Lower leg skin (tissue), 3 donors: ENCODE measurements around the gene FBXO46.

ENCODE experiments used
- POLR2A ChIP-seq, 2 donors: fragments of 450-650 bp; IDR thresholded peaks; one replicate each; pipeline ENCODE4 v1.6.1; 2016 to 2017; ENCODE audit warnings: antibody characterized with exemption in 2 of 2, mild to moderate bottlenecking in 1 of 2, moderate library complexity in 1 of 2
- TF ChIP-seq, protein P1 (sequence below), 3 donors: fragments of 450-650 bp; IDR thresholded peaks; one replicate each; pipeline ENCODE4 v1.5.1; 2016; ENCODE audit warnings: antibody characterized with exemption in 3 of 3, mild to moderate bottlenecking in 3 of 3, moderate library complexity in 2 of 3

DNA sequence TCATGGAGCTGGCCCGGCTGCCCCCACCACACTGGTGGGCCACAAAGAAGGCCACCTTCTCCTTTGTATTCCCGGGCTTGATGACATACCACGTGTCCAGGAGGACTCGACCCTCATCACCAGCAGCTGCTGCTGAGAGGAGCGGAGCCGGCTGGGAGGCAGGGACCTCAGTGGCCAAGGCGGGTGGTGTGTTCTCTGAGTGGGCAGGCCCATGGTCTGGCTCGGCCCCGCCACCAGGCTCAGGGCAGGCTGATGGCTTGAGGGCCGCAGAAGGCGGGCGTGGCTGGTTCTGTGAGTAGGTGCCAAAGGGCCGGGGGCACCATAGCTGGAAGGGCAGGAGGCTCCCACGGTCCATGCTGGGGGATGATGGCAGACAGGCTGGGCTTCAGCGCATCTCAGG lies 17.6 kb downstream of the FBXO46 start:
- no peak for TF ChIP-seq POLR2A (IDR thresholded peaks at IDR 0.05)
- TF ChIP-seq, protein P1, sequence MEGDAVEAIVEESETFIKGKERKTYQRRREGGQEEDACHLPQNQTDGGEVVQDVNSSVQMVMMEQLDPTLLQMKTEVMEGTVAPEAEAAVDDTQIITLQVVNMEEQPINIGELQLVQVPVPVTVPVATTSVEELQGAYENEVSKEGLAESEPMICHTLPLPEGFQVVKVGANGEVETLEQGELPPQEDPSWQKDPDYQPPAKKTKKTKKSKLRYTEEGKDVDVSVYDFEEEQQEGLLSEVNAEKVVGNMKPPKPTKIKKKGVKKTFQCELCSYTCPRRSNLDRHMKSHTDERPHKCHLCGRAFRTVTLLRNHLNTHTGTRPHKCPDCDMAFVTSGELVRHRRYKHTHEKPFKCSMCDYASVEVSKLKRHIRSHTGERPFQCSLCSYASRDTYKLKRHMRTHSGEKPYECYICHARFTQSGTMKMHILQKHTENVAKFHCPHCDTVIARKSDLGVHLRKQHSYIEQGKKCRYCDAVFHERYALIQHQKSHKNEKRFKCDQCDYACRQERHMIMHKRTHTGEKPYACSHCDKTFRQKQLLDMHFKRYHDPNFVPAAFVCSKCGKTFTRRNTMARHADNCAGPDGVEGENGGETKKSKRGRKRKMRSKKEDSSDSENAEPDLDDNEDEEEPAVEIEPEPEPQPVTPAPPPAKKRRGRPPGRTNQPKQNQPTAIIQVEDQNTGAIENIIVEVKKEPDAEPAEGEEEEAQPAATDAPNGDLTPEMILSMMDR (IDR thresholded peaks at IDR 0.05) = no peak
